ENCODE results near the gene BCAS3. TPM values are rescaled to one million over a fixed set of nuclear protein-coding genes. Genes with fewer than 3 reads are reported as not detected.
"Not testable (repeated sequence)": the region's sequence is repeated elsewhere in the genome, so short reads cannot be mapped to it uniquely, and the experiment has no call there.

BCAS3 gene
- total and polyA plus RNA-seq, 4 experiments from 2014 or later = 27.0 to 45.2 (median 41.2) TPM

- peaks cover 11 to 25% (median 17%) of the 10 kb centered on the region in 4 donors for H3K4me1 Mint-ChIP-seq
- H3K27ac ChIP-seq (ENCODE audit: low read depth, low read length); intact Hi-C loops (cut with micrococcal nuclease); DNase-seq; H3K4me3 Mint-ChIP-seq; POLR2A ChIA-PET (ENCODE audit: partially characterized antibody); H3K36me3 ChIP-seq (ENCODE audit: insufficient read depth, low read length); H3K9me3 ChIP-seq (ENCODE audit: control insufficient read depth in 1 of 2, low read length in 2 of 2); H3K27me3 ChIP-seq (ENCODE audit: insufficient read depth, low read length); H3K4me3 ChIP-seq (ENCODE audit: low read length in 2 of 2); H3K27me3 Mint-ChIP-seq; H3K27ac Mint-ChIP-seq; H3K9me3 Mint-ChIP-seq: not testable (repeated sequence)
- CTCF ChIA-PET (ENCODE audit: partially characterized antibody) = interaction anchor here (1.2 kb wide), 1 partner anchor 51 kb away, joined by 3 read pairs; no protein-coding TSS in a partner anchor
- H3K4me1 ChIP-seq (ENCODE audit: insufficient read depth, low read length) = peaks cover 15% of the 10 kb centered on the region
- H3K36me3 Mint-ChIP-seq = peaks cover 10 to 20% of the 10 kb centered on the region in 2 donors
Observed at GRCh38 chr17:60771621-60772020, 94.0 kb downstream of the BCAS3 start.

- ChIA-PET CTCF (ENCODE audit: partially characterized antibody) (no interaction called here), POLR2A (ENCODE audit: partially characterized antibody) (no interaction called here)
- H3K27ac ChIP-seq (ENCODE audit: low read depth, low read length) = no peak overlapping the region
- Mint-ChIP-seq H3K9me3 (peaks cover 0 to 5% (median under 1%) of the 10 kb centered on the region in 8 donors), H3K4me3 (no peak overlapping the region), H3K36me3 (peaks cover 1 to 9% of the 10 kb centered on the region in 2 donors), H3K27ac (no peak overlapping the region), H3K4me1 (peaks cover 3 to 16% (median 7%) of the 10 kb centered on the region in 4 donors), H3K27me3 (no peaks in the 10 kb centered on the region)
- intact Hi-C loops (cut with micrococcal nuclease) = no loop called here
- H3K27me3 ChIP-seq (ENCODE audit: insufficient read depth, low read length) = no peaks in the 10 kb centered on the region
- H3K4me3 ChIP-seq (ENCODE audit: low read length in 2 of 2) = no peak overlapping the region
- H3K9me3 ChIP-seq (ENCODE audit: control insufficient read depth in 1 of 2, low read length in 2 of 2) = no peaks in the 10 kb centered on the region
- no peak for DNase-seq
- H3K36me3 ChIP-seq (ENCODE audit: insufficient read depth, low read length) = no peaks in the 10 kb centered on the region
- no peaks in the 10 kb centered on the region for H3K4me1 ChIP-seq (ENCODE audit: insufficient read depth, low read length)
Observed at GRCh38 chr17:60773552-60773951, 95.9 kb downstream of the BCAS3 start.

DNA sequence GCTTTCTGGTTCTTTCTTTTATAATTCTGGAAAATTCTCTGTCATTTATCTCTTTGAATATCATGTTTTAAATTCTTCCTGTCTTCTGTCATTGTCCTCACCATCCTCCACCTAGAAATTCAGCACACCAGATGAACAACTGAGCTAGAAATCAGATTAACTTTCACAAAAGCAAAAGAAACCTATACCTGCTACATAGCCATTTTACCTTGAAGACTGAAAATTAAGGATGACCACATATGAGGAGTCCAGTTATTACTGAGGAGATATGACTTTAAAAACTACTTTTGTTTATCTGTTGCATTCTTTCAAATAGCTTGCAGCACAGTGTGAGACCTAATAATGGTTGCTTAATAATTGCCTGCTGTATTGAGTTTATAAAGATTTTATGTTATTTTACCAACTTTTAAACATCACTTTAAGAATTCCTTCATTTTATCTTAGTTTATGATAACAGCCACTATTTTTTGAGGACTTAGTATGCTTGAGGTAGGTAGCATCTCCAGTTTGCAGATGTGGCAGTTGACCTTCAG lies 104.3 kb downstream of the BCAS3 start:
- POLR2A ChIA-PET (ENCODE audit: partially characterized antibody) = no interaction called here
- peaks cover 0 to 4% (median 0%) of the 10 kb centered on the region in 4 donors for H3K4me1 Mint-ChIP-seq

GRCh38 chr17:60782742-60783141 lies 105.1 kb downstream of the BCAS3 start:
- no peaks in the 10 kb centered on the region for H3K27me3 Mint-ChIP-seq
- H3K9me3 Mint-ChIP-seq = no peaks in the 10 kb centered on the region
- H3K4me3 Mint-ChIP-seq = no peak overlapping the region
- Histone ChIP-seq H3K4me3 (ENCODE audit: low read length in 2 of 2) (no peak overlapping the region), H3K27me3 (ENCODE audit: insufficient read depth, low read length) (no peaks in the 10 kb centered on the region), H3K4me1 (ENCODE audit: insufficient read depth, low read length) (no peaks in the 10 kb centered on the region), H3K9me3 (ENCODE audit: control insufficient read depth in 1 of 2, low read length in 2 of 2) (no peaks in the 10 kb centered on the region), H3K27ac (ENCODE audit: low read depth, low read length) (no peak overlapping the region), H3K36me3 (ENCODE audit: insufficient read depth, low read length) (no peaks in the 10 kb centered on the region)
- DNase-seq = no peak
- intact Hi-C loops (cut with micrococcal nuclease) = no loop called here
- ChIA-PET POLR2A (ENCODE audit: partially characterized antibody) (no interaction called here), CTCF (ENCODE audit: partially characterized antibody) (no interaction called here)
- peaks cover 0 to 4% of the 10 kb centered on the region in 2 donors for H3K36me3 Mint-ChIP-seq
- H3K4me1 Mint-ChIP-seq = peaks cover 0 to 1% (median 1%) of the 10 kb centered on the region in 4 donors
- no peak overlapping the region for H3K27ac Mint-ChIP-seq

More for the DNA sequence above, 104.3 kb downstream of the BCAS3 start:
- Histone ChIP-seq H3K4me1 (ENCODE audit: insufficient read depth, low read length) (no peaks in the 10 kb centered on the region), H3K27ac (ENCODE audit: low read depth, low read length) (no peak overlapping the region), H3K36me3 (ENCODE audit: insufficient read depth, low read length) (no peaks in the 10 kb centered on the region), H3K9me3 (ENCODE audit: control insufficient read depth in 1 of 2, low read length in 2 of 2) (no peaks in the 10 kb centered on the region), H3K27me3 (ENCODE audit: insufficient read depth, low read length) (no peaks in the 10 kb centered on the region), H3K4me3 (ENCODE audit: low read length in 2 of 2) (no peak overlapping the region)
- no peak overlapping the region for H3K4me3 Mint-ChIP-seq
- no peak for DNase-seq
- H3K36me3 Mint-ChIP-seq = peaks cover 0 to 4% of the 10 kb centered on the region in 2 donors
- CTCF ChIA-PET (ENCODE audit: partially characterized antibody) = interaction anchor here (1.6 kb wide), 1 partner anchor 61 kb away, joined by 5 read pairs; no protein-coding TSS in a partner anchor
- H3K27ac Mint-ChIP-seq = no peak overlapping the region
- no peaks in the 10 kb centered on the region for H3K27me3 Mint-ChIP-seq
- no peaks in the 10 kb centered on the region for H3K9me3 Mint-ChIP-seq
- intact Hi-C loops (cut with micrococcal nuclease) = no loop called here

- Histone ChIP-seq H3K27me3 (ENCODE audit: insufficient read depth, low read length) (no peaks in the 10 kb centered on the region), H3K9me3 (ENCODE audit: control insufficient read depth in 1 of 2, low read length in 2 of 2) (no peaks in the 10 kb centered on the region), H3K4me1 (ENCODE audit: insufficient read depth, low read length) (no peaks in the 10 kb centered on the region), H3K36me3 (ENCODE audit: insufficient read depth, low read length) (no peaks in the 10 kb centered on the region), H3K4me3 (ENCODE audit: low read length in 2 of 2) (no peak overlapping the region), H3K27ac (ENCODE audit: low read depth, low read length) (no peak overlapping the region)
- H3K36me3 Mint-ChIP-seq = peaks cover 0 to 4% of the 10 kb centered on the region in 2 donors
- intact Hi-C loops (cut with micrococcal nuclease) = no loop called here
- no peak for DNase-seq
- POLR2A ChIA-PET (ENCODE audit: partially characterized antibody) = no interaction called here
- CTCF ChIA-PET (ENCODE audit: partially characterized antibody) = no interaction called here
- peaks cover 0 to 3% (median under 1%) of the 10 kb centered on the region in 4 donors for H3K4me1 Mint-ChIP-seq
- H3K4me3 Mint-ChIP-seq = no peak overlapping the region
- H3K9me3 Mint-ChIP-seq = no peaks in the 10 kb centered on the region
- no peak overlapping the region for H3K27ac Mint-ChIP-seq
- no peaks in the 10 kb centered on the region for H3K27me3 Mint-ChIP-seq
Observed at GRCh38 chr17:60790205-60790604, 112.6 kb downstream of the BCAS3 start.

DNA sequence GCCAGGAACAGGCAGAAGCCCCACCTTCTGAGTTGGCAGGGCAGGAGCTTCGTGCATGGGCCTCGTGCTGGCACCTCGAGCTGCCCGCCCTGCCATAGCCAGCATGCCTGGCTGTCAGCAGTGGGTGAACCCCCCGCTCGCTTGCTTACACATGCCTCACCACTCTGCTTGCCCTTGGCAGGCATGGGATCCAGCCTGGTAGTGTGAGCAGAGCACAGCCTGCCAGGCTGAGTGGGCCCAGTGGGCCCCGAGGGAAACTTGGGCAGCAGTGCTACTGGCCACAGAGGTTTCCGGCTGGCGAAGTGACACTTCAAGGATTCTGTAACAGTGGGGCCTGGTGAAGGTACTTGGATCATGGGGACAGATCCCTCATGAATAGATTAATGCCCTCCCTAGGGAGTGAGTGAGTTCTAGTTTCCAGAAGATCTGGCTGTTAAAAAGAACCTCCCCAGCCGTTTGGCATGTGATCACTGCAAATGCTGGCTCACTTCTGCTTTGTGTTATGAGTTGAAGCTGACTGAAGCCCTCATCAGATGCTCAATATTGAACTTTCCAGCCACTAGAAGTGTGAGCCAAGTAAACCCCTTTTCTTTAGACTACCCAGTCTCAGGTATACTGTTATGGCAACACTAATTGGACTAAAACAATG lies 114.7 kb downstream of the BCAS3 start:
- Mint-ChIP-seq H3K4me1 (peaks cover 0 to 9% (median 7%) of the 10 kb centered on the region in 4 donors), H3K36me3 (peaks cover 0 to 4% of the 10 kb centered on the region in 2 donors), H3K4me3 (no peak overlapping the region), H3K27me3 (no peaks in the 10 kb centered on the region), H3K27ac (no peak overlapping the region), H3K9me3 (no peaks in the 10 kb centered on the region)
- Histone ChIP-seq H3K4me1 (ENCODE audit: insufficient read depth, low read length) (no peaks in the 10 kb centered on the region), H3K27ac (ENCODE audit: low read depth, low read length) (no peak overlapping the region), H3K4me3 (ENCODE audit: low read length in 2 of 2) (no peak overlapping the region), H3K9me3 (ENCODE audit: control insufficient read depth in 1 of 2, low read length in 2 of 2) (no peaks in the 10 kb centered on the region), H3K36me3 (ENCODE audit: insufficient read depth, low read length) (no peaks in the 10 kb centered on the region), H3K27me3 (ENCODE audit: insufficient read depth, low read length) (no peaks in the 10 kb centered on the region)
- intact Hi-C loops (cut with micrococcal nuclease) = no loop called here
- ChIA-PET POLR2A (ENCODE audit: partially characterized antibody) (no interaction called here), CTCF (ENCODE audit: partially characterized antibody) (no interaction called here)
- no peak for DNase-seq

DNA sequence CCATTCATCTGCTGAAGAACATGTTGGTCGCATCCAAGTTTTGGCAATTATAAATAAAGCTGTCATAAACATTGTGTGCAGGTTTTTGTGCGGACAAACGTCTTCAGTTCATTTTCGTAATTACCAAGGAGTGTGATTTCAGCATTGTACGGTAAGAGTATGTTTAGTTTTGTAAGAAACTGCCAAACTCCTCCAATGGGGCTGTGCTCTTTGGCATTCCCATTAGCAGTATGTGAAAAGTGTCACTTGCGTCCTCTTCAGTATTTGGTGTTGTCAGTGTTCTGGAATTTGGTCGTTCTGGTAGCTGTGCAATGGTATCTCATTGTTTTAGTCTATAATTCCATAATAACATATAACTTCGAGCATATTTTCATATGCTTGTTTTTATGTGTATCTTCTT lies 120.9 kb downstream of the BCAS3 start:
- Histone ChIP-seq H3K27ac (ENCODE audit: low read depth, low read length) (no peak overlapping the region), H3K9me3 (ENCODE audit: control insufficient read depth in 1 of 2, low read length in 2 of 2) (no peaks in the 10 kb centered on the region), H3K4me1 (ENCODE audit: insufficient read depth, low read length) (no peaks in the 10 kb centered on the region), H3K4me3 (ENCODE audit: low read length in 2 of 2) (no peak overlapping the region), H3K27me3 (ENCODE audit: insufficient read depth, low read length) (no peaks in the 10 kb centered on the region), H3K36me3 (ENCODE audit: insufficient read depth, low read length) (no peaks in the 10 kb centered on the region)
- Mint-ChIP-seq H3K27ac (no peak overlapping the region), H3K9me3 (no peaks in the 10 kb centered on the region), H3K4me1 (peaks cover 0 to 8% (median 6%) of the 10 kb centered on the region in 4 donors), H3K36me3 (peaks cover 0 to 2% of the 10 kb centered on the region in 2 donors), H3K27me3 (no peaks in the 10 kb centered on the region), H3K4me3 (no peak overlapping the region)
- ChIA-PET CTCF (ENCODE audit: partially characterized antibody) (no interaction called here), POLR2A (ENCODE audit: partially characterized antibody) (no interaction called here)
- intact Hi-C loops (cut with micrococcal nuclease) = no loop called here
- DNase-seq = no peak
